NCI-H345 treated with DMSO at 0.1 percent for 48 hours (cell line): Measurements from ENCODE around the gene LCN12.

Experiments
- DNase-seq: peaks from one replicate; lab custom pipeline; 2025; ENCODE audit not compliant: unreplicated experiment; lab: John Stamatoyannopoulos, UW

The LCN12 gene

GRCh38 chr9:136951541-136952320 is at the start of gene LCN12:
LCN12 (plus strand) TSS chr9:136952273; CDS start chr9:136952328, 55 bp downstream.
- no peak for DNase-seq

GRCh38 chr9:136903041-136903554 is 49.0 kb upstream of the LCN12 start:
- DNase-seq = no peak

GRCh38 chr9:136906266-136906665 is 45.8 kb upstream of the LCN12 start:
- no peak for DNase-seq

GRCh38 chr9:136907011-136907914 is 44.8 kb upstream of the LCN12 start:
- no peak for DNase-seq

- DNase-seq = no peak
Observed at GRCh38 chr9:136910197-136910900, 41.7 kb upstream of the LCN12 start.

- DNase-seq = no peak
Observed at GRCh38 chr9:136910901-136911245, 41.2 kb upstream of the LCN12 start.

- DNase-seq = no peak
Observed at GRCh38 chr9:136913701-136914438, 38.2 kb upstream of the LCN12 start.

GRCh38 chr9:136915632-136916329 is 36.3 kb upstream of the LCN12 start:
- no peak for DNase-seq

- no peak for DNase-seq
Observed at GRCh38 chr9:136916330-136917184, 35.5 kb upstream of the LCN12 start.

- no peak for DNase-seq
Observed at GRCh38 chr9:136917902-136918301, 34.2 kb upstream of the LCN12 start.

- DNase-seq = no peak
Observed at GRCh38 chr9:136920069-136920468, 32.0 kb upstream of the LCN12 start.

GRCh38 chr9:136920734-136921231 is 31.3 kb upstream of the LCN12 start:
- DNase-seq = no peak

- DNase-seq = no peak
Observed at GRCh38 chr9:136921307-136921706, 30.8 kb upstream of the LCN12 start.

- no peak for DNase-seq
Observed at GRCh38 chr9:136921718-136922117, 30.4 kb upstream of the LCN12 start.

- no peak for DNase-seq
Observed at GRCh38 chr9:136922540-136922939, 29.5 kb upstream of the LCN12 start.

GRCh38 chr9:136923881-136924280 is 28.2 kb upstream of the LCN12 start:
- no peak for DNase-seq

GRCh38 chr9:136925414-136926153 is 26.5 kb upstream of the LCN12 start:
- DNase-seq = no peak

- DNase-seq = no peak
Observed at GRCh38 chr9:136926154-136926704, 25.8 kb upstream of the LCN12 start.
